ENCODE data around the gene YEATS4.

- TF ChIP-seq CTCF (IDR thresholded peaks at IDR 0.05) (no peak), EP300 (IDR thresholded peaks at IDR 0.05; ENCODE audit: low read depth) (no peak), POLR2AphosphoS5 (IDR thresholded peaks at IDR 0.05) (no peak), POLR2A (IDR thresholded peaks at IDR 0.05) (no peak)
Measured at GRCh38 chr12:69337311-69338090, 22.0 kb upstream of the YEATS4 start.

Data from transverse colon (tissue), 4 donors.